ENCODE measurements around the gene HAPLN2.

HAPLN2 gene

GRCh38 chr1:156632355-156632754, 13.1 kb downstream of the HAPLN2 start:
- no peak overlapping the region for H3K14ac ChIP-seq (ENCODE audit: low read length)
- H2BK5ac ChIP-seq (ENCODE audit: low read depth, low read length, poor library complexity): no peak overlapping the region
- no peaks in the 10 kb centered on the region for H3K27me3 ChIP-seq (ENCODE audit: insufficient read depth, low read length)
- H4K8ac ChIP-seq (ENCODE audit: low read depth, low read length): no peak overlapping the region
- no peak overlapping the region for H2BK120ac ChIP-seq (ENCODE audit: insufficient read depth, low read length, poor library complexity)
- no peak overlapping the region for H4K12ac ChIP-seq (ENCODE audit: low read depth, low read length)
- no peaks in the 10 kb centered on the region for H3K9me3 ChIP-seq (ENCODE audit: insufficient read depth, low read depth, low read length)
- no peaks in the 10 kb centered on the region for H3K4me1 ChIP-seq (ENCODE audit: control insufficient read depth in 1 of 2, insufficient read depth in 2 of 2, low read length in 2 of 2)
- no CpG with 5 or more reads among the region's 3 CpGs for WGBS (ENCODE audit: extremely low coverage, insufficient coverage, insufficient read length)
- H3K18ac ChIP-seq (ENCODE audit: low read length): no peak overlapping the region
- H3K4ac ChIP-seq (ENCODE audit: low read depth, low read length): no peak overlapping the region
- no peak overlapping the region for H2AK5ac ChIP-seq (ENCODE audit: low read length)
- no peak overlapping the region for H4K91ac ChIP-seq (ENCODE audit: low read depth, low read length)
- no peak overlapping the region for H3K4me3 ChIP-seq (ENCODE audit: low read depth, low read length)
- no peaks in the 10 kb centered on the region for H3K79me1 ChIP-seq (ENCODE audit: low read length)
- DNase-seq: peak in 1 of 2 donors; percentile 35
- H2AFZ ChIP-seq (ENCODE audit: insufficient read depth, low read length, poor library complexity): no peak overlapping the region
- no peak overlapping the region for H3K9ac ChIP-seq (ENCODE audit: low read length)
- no peak overlapping the region for H3K23ac ChIP-seq (ENCODE audit: low read length)
- no peak overlapping the region for H3K4me2 ChIP-seq (ENCODE audit: low read length)
- no peak overlapping the region for H2BK12ac ChIP-seq (ENCODE audit: low read length)
- no peak overlapping the region for H3K27ac ChIP-seq (ENCODE audit: low read depth, low read length)
- H3K36me3 ChIP-seq (ENCODE audit: control insufficient read depth in 1 of 2, insufficient read depth in 2 of 2, low read length in 2 of 2): no peaks in the 10 kb centered on the region
- no peaks in the 10 kb centered on the region for H3K79me2 ChIP-seq (ENCODE audit: control insufficient read depth, insufficient read depth, low read length, poor library complexity)

GRCh38 chr1:156638189-156638985, 19.2 kb downstream of the HAPLN2 start:
- Histone ChIP-seq H3K23ac (ENCODE audit: low read length) (no peak overlapping the region), H3K36me3 (ENCODE audit: control insufficient read depth in 1 of 2, insufficient read depth in 2 of 2, low read length in 2 of 2) (no peaks in the 10 kb centered on the region), H3K27me3 (ENCODE audit: insufficient read depth, low read length) (peaks cover 25% of the 10 kb centered on the region), H2BK120ac (ENCODE audit: insufficient read depth, low read length, poor library complexity) (no peak overlapping the region), H3K4me3 (ENCODE audit: low read depth, low read length) (no peak overlapping the region), H3K27ac (ENCODE audit: low read depth, low read length) (no peak overlapping the region), H3K9ac (ENCODE audit: low read length) (no peak overlapping the region), H3K18ac (ENCODE audit: low read length) (no peak overlapping the region), H3K4me2 (ENCODE audit: low read length) (no peak overlapping the region), H3K4ac (ENCODE audit: low read depth, low read length) (no peak overlapping the region), H2BK5ac (ENCODE audit: low read depth, low read length, poor library complexity) (no peak overlapping the region), H3K4me1 (ENCODE audit: control insufficient read depth in 1 of 2, insufficient read depth in 2 of 2, low read length in 2 of 2) (peaks cover 13 to 17% of the 10 kb centered on the region in 2 experiments), H3K9me3 (ENCODE audit: insufficient read depth, low read depth, low read length) (peaks cover 2% of the 10 kb centered on the region), H4K91ac (ENCODE audit: low read depth, low read length) (no peak overlapping the region), H3K14ac (ENCODE audit: low read length) (no peak overlapping the region), H2AFZ (ENCODE audit: insufficient read depth, low read length, poor library complexity) (no peak overlapping the region), H2AK5ac (ENCODE audit: low read length) (no peak overlapping the region), H4K8ac (ENCODE audit: low read depth, low read length) (no peak overlapping the region), H2BK12ac (ENCODE audit: low read length) (no peak overlapping the region), H4K12ac (ENCODE audit: low read depth, low read length) (no peak overlapping the region), H3K79me2 (ENCODE audit: control insufficient read depth, insufficient read depth, low read length, poor library complexity) (no peaks in the 10 kb centered on the region), H3K79me1 (ENCODE audit: low read length) (no peaks in the 10 kb centered on the region)
- DNase-seq: no peak
- no CpG with 5 or more reads among the region's 8 CpGs for WGBS (ENCODE audit: extremely low coverage, insufficient coverage, insufficient read length)

- no peak overlapping the region for H2AK5ac ChIP-seq (ENCODE audit: low read length)
- H2BK120ac ChIP-seq (ENCODE audit: insufficient read depth, low read length, poor library complexity): no peak overlapping the region
- H3K14ac ChIP-seq (ENCODE audit: low read length): no peak overlapping the region
- no peak overlapping the region for H3K4me2 ChIP-seq (ENCODE audit: low read length)
- H3K4me3 ChIP-seq (ENCODE audit: low read depth, low read length): no peak overlapping the region
- WGBS (ENCODE audit: extremely low coverage, insufficient coverage, insufficient read length): no CpG with 5 or more reads among the region's 6 CpGs
- peaks cover 13 to 17% of the 10 kb centered on the region in 2 experiments for H3K4me1 ChIP-seq (ENCODE audit: control insufficient read depth in 1 of 2, insufficient read depth in 2 of 2, low read length in 2 of 2)
- H2BK5ac ChIP-seq (ENCODE audit: low read depth, low read length, poor library complexity): no peak overlapping the region
- no peak overlapping the region for H4K91ac ChIP-seq (ENCODE audit: low read depth, low read length)
- no peak overlapping the region for H3K4ac ChIP-seq (ENCODE audit: low read depth, low read length)
- no peak overlapping the region for H3K27ac ChIP-seq (ENCODE audit: low read depth, low read length)
- peaks cover 4% of the 10 kb centered on the region for H3K9me3 ChIP-seq (ENCODE audit: insufficient read depth, low read depth, low read length)
- no peaks in the 10 kb centered on the region for H3K79me1 ChIP-seq (ENCODE audit: low read length)
- no peak overlapping the region for H4K12ac ChIP-seq (ENCODE audit: low read depth, low read length)
- H3K27me3 ChIP-seq (ENCODE audit: insufficient read depth, low read length): peaks cover 35% of the 10 kb centered on the region
- no peak for DNase-seq
- H2BK12ac ChIP-seq (ENCODE audit: low read length): no peak overlapping the region
- H3K79me2 ChIP-seq (ENCODE audit: control insufficient read depth, insufficient read depth, low read length, poor library complexity): no peaks in the 10 kb centered on the region
- H3K23ac ChIP-seq (ENCODE audit: low read length): no peak overlapping the region
- no peak overlapping the region for H3K9ac ChIP-seq (ENCODE audit: low read length)
- H3K36me3 ChIP-seq (ENCODE audit: control insufficient read depth in 1 of 2, insufficient read depth in 2 of 2, low read length in 2 of 2): no peaks in the 10 kb centered on the region
- H3K18ac ChIP-seq (ENCODE audit: low read length): no peak overlapping the region
- H2AFZ ChIP-seq (ENCODE audit: insufficient read depth, low read length, poor library complexity): no peak overlapping the region
- H4K8ac ChIP-seq (ENCODE audit: low read depth, low read length): no peak overlapping the region
These were observed 20.4 kb downstream of the HAPLN2 start for GRCh38 chr1:156639601-156640101.

- no peak for DNase-seq
- Histone ChIP-seq H3K4me2 (ENCODE audit: low read length) (no peak overlapping the region), H2BK5ac (ENCODE audit: low read depth, low read length, poor library complexity) (no peak overlapping the region), H2AK5ac (ENCODE audit: low read length) (no peak overlapping the region), H3K9me3 (ENCODE audit: insufficient read depth, low read depth, low read length) (peaks cover 7% of the 10 kb centered on the region), H2BK120ac (ENCODE audit: insufficient read depth, low read length, poor library complexity) (no peak overlapping the region), H3K36me3 (ENCODE audit: control insufficient read depth in 1 of 2, insufficient read depth in 2 of 2, low read length in 2 of 2) (no peaks in the 10 kb centered on the region), H3K23ac (ENCODE audit: low read length) (no peak overlapping the region), H2AFZ (ENCODE audit: insufficient read depth, low read length, poor library complexity) (no peak overlapping the region), H4K8ac (ENCODE audit: low read depth, low read length) (no peak overlapping the region), H3K79me2 (ENCODE audit: control insufficient read depth, insufficient read depth, low read length, poor library complexity) (no peaks in the 10 kb centered on the region), H3K4me1 (ENCODE audit: control insufficient read depth in 1 of 2, insufficient read depth in 2 of 2, low read length in 2 of 2) (peaks cover 13 to 17% of the 10 kb centered on the region in 2 experiments), H3K14ac (ENCODE audit: low read length) (no peak overlapping the region), H3K9ac (ENCODE audit: low read length) (no peak overlapping the region), H3K4ac (ENCODE audit: low read depth, low read length) (no peak overlapping the region), H3K27me3 (ENCODE audit: insufficient read depth, low read length) (peaks cover 46% of the 10 kb centered on the region), H3K18ac (ENCODE audit: low read length) (no peak overlapping the region), H4K12ac (ENCODE audit: low read depth, low read length) (no peak overlapping the region), H2BK12ac (ENCODE audit: low read length) (no peak overlapping the region), H4K91ac (ENCODE audit: low read depth, low read length) (no peak overlapping the region), H3K4me3 (ENCODE audit: low read depth, low read length) (no peak overlapping the region), H3K79me1 (ENCODE audit: low read length) (no peaks in the 10 kb centered on the region), H3K27ac (ENCODE audit: low read depth, low read length) (no peak overlapping the region)
- no CpG with 5 or more reads among the region's 6 CpGs for WGBS (ENCODE audit: extremely low coverage, insufficient coverage, insufficient read length)
These were observed 21.9 kb downstream of the HAPLN2 start for GRCh38 chr1:156640842-156641706.
